Articular chondrocyte of knee joint (primary cell): Measurements from ENCODE around the gene C16orf96. TPM values are rescaled to one million over a fixed set of nuclear protein-coding genes. Genes with fewer than 3 reads are reported as not detected.

ENCODE experiments used
- small RNA-seq: library from RNA; depleted of rRNA; stranded (forward); fragments of <200 nt; gene quantifications from one replicate; pipeline ENCODE3, GENCODE V24; 2012
- total RNA-seq: library from RNA; depleted of rRNA; stranded (reverse); fragments of >200 nt; gene quantifications from 2 replicates; pipeline ENCODE4 v1.2.3, GENCODE V29; 2012

C16orf96 gene
- 0.11 and 0.13 TPM in 2 replicates for total RNA-seq

GRCh38 chr16:4556112-4556511 is at the start of gene C16orf96:
C16orf96 (plus strand) TSS chr16:4556340; CDS start chr16:4556490, 150 bp downstream.

GRCh38 chr16:4538350-4539235 is 17.5 kb upstream of the C16orf96 start, which contains the start of gene CDIP1:
CDIP1 (minus strand) TSS chr16:4538773; CDS start chr16:4514130, 24,643 bp downstream.

GRCh38 chr16:4614571-4615383 is 58.6 kb downstream of the C16orf96 start, which contains the start of gene UBALD1:
UBALD1 (minus strand) TSS chr16:4614888; CDS start chr16:4614797, 91 bp downstream.

GRCh38 chr16:4624015-4624826 is 68.1 kb downstream of the C16orf96 start, which contains the start of gene MGRN1:
MGRN1 (plus strand) TSS chr16:4624826; CDS start chr16:4624961, 135 bp downstream.

Small RNAs within 50 kb of the gene (small RNA-seq; reads per million reads assigned to genes)
- gene RN7SL850P, result not detected

Other genes starting within 250 kb of the C16orf96 start
- gene GLIS2, start 240.3 kb upstream of the C16orf96 start, total RNA-seq, result 3.4 and 4.2 TPM in 2 replicates
- 15.9 and 16.8 TPM in 2 replicates for gene PAM16, start 205.0 kb upstream of the C16orf96 start, total RNA-seq
- gene VASN, start 184.5 kb upstream of the C16orf96 start, total RNA-seq, result 130 and 192 TPM in 2 replicates
- gene CORO7, start 139.7 kb upstream of the C16orf96 start, total RNA-seq, result 10.7 and 11.3 TPM in 2 replicates
- gene DNAJA3, start 130.5 kb upstream of the C16orf96 start, total RNA-seq, result 32.3 and 38.2 TPM in 2 replicates
- 47.7 and 49.8 TPM in 2 replicates for gene NMRAL1, start 81.7 kb upstream of the C16orf96 start, total RNA-seq
- gene HMOX2, start 79.9 kb upstream of the C16orf96 start, total RNA-seq, result 29.3 and 34.8 TPM in 2 replicates
- 17.1 and 18.8 TPM in 2 replicates for gene CDIP1, start 17.6 kb upstream of the C16orf96 start, total RNA-seq
- 2.5 and 4.3 TPM in 2 replicates for gene UBALD1, start 58.5 kb downstream of the C16orf96 start, total RNA-seq
- 37.2 and 42.9 TPM in 2 replicates for gene MGRN1, start 68.5 kb downstream of the C16orf96 start, total RNA-seq
- gene NUDT16L1, start 137.2 kb downstream of the C16orf96 start, total RNA-seq, result 15.3 and 16.4 TPM in 2 replicates
- 22.7 and 26.3 TPM in 2 replicates for gene ANKS3, start 177.9 kb downstream of the C16orf96 start, total RNA-seq
- 1.8 and 2.2 TPM in 2 replicates for gene DNAAF8, start 178.2 kb downstream of the C16orf96 start, total RNA-seq
- gene ZNF500, start 210.8 kb downstream of the C16orf96 start, total RNA-seq, result 11.1 and 11.3 TPM in 2 replicates
- gene SEPTIN12, start 232.0 kb downstream of the C16orf96 start, total RNA-seq, result not detected in 2 replicates
- gene SMIM22, start 239.0 kb downstream of the C16orf96 start, total RNA-seq, result not detected in 2 replicates
- gene ROGDI, start 246.3 kb downstream of the C16orf96 start, total RNA-seq, result 8.8 and 13.7 TPM in 2 replicates